Astrocyte of the spinal cord (primary cell): ENCODE data around the gene ELP6.

Source experiments
- DNase-seq: peaks from one replicate; pipeline ENCODE4 v3.0.0; 2011; ENCODE audit warnings: low read depth, low spot score
- H3K4me3 ChIP-seq: 2 replicates; pipeline ENCODE4 v1.5.1; 2011; ENCODE audit warnings: low read depth, mild to moderate bottlenecking, low read length, moderate library complexity
- in situ Hi-C: cut with HindIII; loops from 2 replicates; pipeline ENCODE4 v1.10.0; 2017; ENCODE audit warnings: low sequenced_read_pairs
- TF ChIP-seq, protein P1 (sequence below): IDR thresholded peaks from 2 replicates; pipeline ENCODE4 v1.5.1; 2012; ENCODE audit warnings: low read depth, mild to moderate bottlenecking, low read length, inconsistent platforms

The ELP6 gene

DNA sequence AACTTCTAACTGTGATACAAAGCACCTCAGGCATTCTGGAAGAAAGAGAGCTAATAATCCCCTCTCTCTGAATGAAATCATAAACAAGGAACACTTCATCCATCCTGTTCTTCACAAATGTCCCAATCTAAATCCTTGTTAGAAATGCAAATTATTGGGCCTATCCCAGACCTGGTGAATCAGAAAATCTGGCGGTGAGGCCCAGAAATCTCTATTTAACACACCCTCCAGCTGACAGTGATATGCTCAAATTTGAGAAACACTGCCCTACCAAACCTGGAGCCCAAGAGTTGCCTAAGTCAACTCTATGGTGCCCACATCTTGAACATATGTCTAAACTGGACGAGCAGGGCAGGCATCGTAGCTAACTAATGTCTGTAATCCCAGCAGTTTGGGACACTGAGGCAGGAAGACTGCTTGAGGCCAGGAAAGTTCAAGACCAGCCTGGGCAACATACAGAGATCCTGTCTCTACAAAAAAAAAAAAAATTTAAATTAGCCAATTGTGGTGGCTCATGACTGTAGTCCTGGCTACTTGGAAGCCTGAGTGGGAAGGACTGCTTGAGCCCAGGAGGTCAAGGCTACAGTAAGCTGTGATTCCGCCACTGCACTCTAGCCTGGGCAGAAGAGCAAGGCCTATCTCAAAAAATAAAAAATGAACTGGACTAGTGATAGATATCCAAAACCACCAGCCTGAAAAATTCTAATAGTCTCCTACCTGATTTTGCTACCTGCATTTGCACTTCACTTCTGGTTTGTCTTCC, 60.9 kb downstream of the ELP6 start:
- in situ Hi-C loops = no loop called here
- no peak for DNase-seq
- no peak overlapping the region for H3K4me3 ChIP-seq
- TF ChIP-seq, protein P1, sequence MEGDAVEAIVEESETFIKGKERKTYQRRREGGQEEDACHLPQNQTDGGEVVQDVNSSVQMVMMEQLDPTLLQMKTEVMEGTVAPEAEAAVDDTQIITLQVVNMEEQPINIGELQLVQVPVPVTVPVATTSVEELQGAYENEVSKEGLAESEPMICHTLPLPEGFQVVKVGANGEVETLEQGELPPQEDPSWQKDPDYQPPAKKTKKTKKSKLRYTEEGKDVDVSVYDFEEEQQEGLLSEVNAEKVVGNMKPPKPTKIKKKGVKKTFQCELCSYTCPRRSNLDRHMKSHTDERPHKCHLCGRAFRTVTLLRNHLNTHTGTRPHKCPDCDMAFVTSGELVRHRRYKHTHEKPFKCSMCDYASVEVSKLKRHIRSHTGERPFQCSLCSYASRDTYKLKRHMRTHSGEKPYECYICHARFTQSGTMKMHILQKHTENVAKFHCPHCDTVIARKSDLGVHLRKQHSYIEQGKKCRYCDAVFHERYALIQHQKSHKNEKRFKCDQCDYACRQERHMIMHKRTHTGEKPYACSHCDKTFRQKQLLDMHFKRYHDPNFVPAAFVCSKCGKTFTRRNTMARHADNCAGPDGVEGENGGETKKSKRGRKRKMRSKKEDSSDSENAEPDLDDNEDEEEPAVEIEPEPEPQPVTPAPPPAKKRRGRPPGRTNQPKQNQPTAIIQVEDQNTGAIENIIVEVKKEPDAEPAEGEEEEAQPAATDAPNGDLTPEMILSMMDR = no peak
